Measurements from ENCODE around the gene LTBP1.

Gene LTBP1

DNA sequence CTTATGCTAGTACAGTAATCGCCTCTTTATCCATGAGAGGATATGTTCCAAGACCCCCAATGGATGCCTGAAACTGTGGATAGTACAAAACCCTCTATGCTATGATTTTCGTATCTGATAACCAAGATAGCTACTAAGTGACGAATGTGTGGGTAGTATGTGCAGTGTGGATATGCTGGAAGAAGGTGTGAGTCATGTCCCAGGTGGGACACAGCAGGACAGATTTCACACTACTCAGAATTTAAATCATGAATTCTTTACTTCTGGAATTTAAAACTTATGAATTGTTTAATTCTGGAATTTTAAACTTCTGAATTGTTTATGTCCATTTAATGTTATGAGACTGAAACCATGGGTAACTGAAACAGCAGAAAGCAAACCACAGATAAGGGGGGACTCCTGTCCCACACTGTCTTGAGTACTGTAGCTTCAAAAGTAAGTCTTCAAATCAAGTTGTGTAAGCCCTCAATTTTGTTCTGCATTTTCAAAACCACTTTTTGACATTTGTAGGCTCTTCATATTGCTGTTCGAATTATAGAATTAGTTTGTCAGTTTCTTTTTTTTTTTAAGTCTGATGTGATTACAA, 116.0 kb downstream of the LTBP1 start:
- Histone ChIP-seq H3F3A (ENCODE audit: control insufficient read depth, insufficient read depth) (peaks cover 23% of the 10 kb centered on the region), H3K4me2 (ENCODE audit: low read length) (peak overlapping the region; percentile 21), H3K27ac (ENCODE audit: low read depth, low read length) (peak overlapping the region; percentile 94), H3K4me3 (ENCODE audit: low read length) (0 out of 2 replicates have a peak overlapping the region, but pooled peaks have one; percentile 8), H4K20me1 (ENCODE audit: control insufficient read depth, insufficient read depth, low read depth, low read length) (no peaks in the 10 kb centered on the region), H3K36me3 (ENCODE audit: control insufficient read depth, low read length) (peaks cover 52% of the 10 kb centered on the region), H3K9me3 (ENCODE audit: control insufficient read depth, insufficient read depth, low read length) (peaks cover 12% of the 10 kb centered on the region), H3K9me2 (replicated peaks; ENCODE audit: control insufficient read depth, low read length) (no peaks in the 10 kb centered on the region), H3K27me3 (ENCODE audit: control insufficient read depth, low read length) (no peaks in the 10 kb centered on the region), H3K79me2 (ENCODE audit: control insufficient read depth, low read length) (peaks cover 73% of the 10 kb centered on the region), H3K4me1 (ENCODE audit: control insufficient read depth, low read length) (peaks cover 85% of the 10 kb centered on the region)
- no peak for TF ChIP-seq EZH2phosphoT487 (IDR thresholded peaks at IDR 0.05; ENCODE audit: borderline replicate concordance, low read length)
- TF ChIP-seq, protein P1, sequence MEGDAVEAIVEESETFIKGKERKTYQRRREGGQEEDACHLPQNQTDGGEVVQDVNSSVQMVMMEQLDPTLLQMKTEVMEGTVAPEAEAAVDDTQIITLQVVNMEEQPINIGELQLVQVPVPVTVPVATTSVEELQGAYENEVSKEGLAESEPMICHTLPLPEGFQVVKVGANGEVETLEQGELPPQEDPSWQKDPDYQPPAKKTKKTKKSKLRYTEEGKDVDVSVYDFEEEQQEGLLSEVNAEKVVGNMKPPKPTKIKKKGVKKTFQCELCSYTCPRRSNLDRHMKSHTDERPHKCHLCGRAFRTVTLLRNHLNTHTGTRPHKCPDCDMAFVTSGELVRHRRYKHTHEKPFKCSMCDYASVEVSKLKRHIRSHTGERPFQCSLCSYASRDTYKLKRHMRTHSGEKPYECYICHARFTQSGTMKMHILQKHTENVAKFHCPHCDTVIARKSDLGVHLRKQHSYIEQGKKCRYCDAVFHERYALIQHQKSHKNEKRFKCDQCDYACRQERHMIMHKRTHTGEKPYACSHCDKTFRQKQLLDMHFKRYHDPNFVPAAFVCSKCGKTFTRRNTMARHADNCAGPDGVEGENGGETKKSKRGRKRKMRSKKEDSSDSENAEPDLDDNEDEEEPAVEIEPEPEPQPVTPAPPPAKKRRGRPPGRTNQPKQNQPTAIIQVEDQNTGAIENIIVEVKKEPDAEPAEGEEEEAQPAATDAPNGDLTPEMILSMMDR (IDR thresholded peaks at IDR 0.05; ENCODE audit: low read depth, low read length, poor library complexity, severe bottlenecking) = no peak

DNA sequence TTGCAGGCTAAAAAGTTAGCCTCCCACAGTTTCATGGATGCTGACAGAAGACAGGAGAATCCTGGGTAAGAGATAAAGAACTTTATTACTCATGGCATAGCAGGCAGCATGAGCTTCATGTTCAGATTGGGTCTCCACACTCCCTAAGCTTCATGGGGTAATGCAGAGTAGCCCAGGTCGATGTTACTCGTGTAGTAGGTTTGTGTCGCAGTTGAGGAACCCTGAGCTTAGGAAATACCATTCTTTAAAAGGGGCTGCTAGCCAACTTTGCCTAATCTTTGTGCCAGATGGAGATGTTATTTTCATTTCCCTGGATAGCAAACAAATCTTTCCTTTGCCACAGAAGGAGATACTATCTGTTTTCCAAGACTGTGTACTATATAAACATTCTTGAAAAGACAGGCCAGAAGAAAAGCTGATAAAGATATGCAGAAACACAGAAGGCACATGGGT, 117.6 kb downstream of the LTBP1 start:
- no peak overlapping the region for H3K27ac ChIP-seq (ENCODE audit: low read depth, low read length)
- no peaks in the 10 kb centered on the region for H4K20me1 ChIP-seq (ENCODE audit: control insufficient read depth, insufficient read depth, low read depth, low read length)
- H3K9me3 ChIP-seq (ENCODE audit: control insufficient read depth, insufficient read depth, low read length) = peaks cover 12% of the 10 kb centered on the region
- H3K79me2 ChIP-seq (ENCODE audit: control insufficient read depth, low read length) = peaks cover 80% of the 10 kb centered on the region
- H3K4me3 ChIP-seq (ENCODE audit: low read length) = no peak overlapping the region
- TF ChIP-seq, protein P1 (IDR thresholded peaks at IDR 0.05; ENCODE audit: low read depth, low read length, poor library complexity, severe bottlenecking) = no peak
- no peak for TF ChIP-seq EZH2phosphoT487 (IDR thresholded peaks at IDR 0.05; ENCODE audit: borderline replicate concordance, low read length)
- H3K9me2 ChIP-seq (replicated peaks; ENCODE audit: control insufficient read depth, low read length) = no peaks in the 10 kb centered on the region
- no peak overlapping the region for H3K4me2 ChIP-seq (ENCODE audit: low read length)
- H3K4me1 ChIP-seq (ENCODE audit: control insufficient read depth, low read length) = peaks cover 74% of the 10 kb centered on the region
- peaks cover 7% of the 10 kb centered on the region for H3F3A ChIP-seq (ENCODE audit: control insufficient read depth, insufficient read depth)
- H3K27me3 ChIP-seq (ENCODE audit: control insufficient read depth, low read length) = no peaks in the 10 kb centered on the region
- H3K36me3 ChIP-seq (ENCODE audit: control insufficient read depth, low read length) = peaks cover 58% of the 10 kb centered on the region

DNA sequence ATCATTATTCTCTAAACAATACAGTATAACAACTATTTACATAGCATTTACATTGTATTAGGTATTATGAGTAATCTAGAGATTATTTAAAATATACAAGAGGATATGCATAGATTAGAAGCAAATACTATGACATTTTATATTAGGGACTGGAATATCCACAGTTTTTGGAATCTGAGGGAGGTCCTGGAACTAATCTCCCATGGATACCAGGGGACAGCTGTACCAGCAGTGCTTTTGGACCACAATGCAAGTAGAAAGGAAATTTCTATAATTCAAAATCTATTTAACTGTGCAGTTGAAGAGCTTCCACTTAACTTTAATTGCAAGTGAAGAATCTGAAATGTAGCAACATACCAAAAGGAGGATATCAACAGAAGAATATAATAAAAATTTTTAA, 120.8 kb downstream of the LTBP1 start:
- H3F3A ChIP-seq (ENCODE audit: control insufficient read depth, insufficient read depth) = no peaks in the 10 kb centered on the region
- H3K27me3 ChIP-seq (ENCODE audit: control insufficient read depth, low read length) = no peaks in the 10 kb centered on the region
- H3K9me2 ChIP-seq (replicated peaks; ENCODE audit: control insufficient read depth, low read length) = no peaks in the 10 kb centered on the region
- H3K36me3 ChIP-seq (ENCODE audit: control insufficient read depth, low read length) = peaks cover 49% of the 10 kb centered on the region
- H3K9me3 ChIP-seq (ENCODE audit: control insufficient read depth, insufficient read depth, low read length) = peaks cover 10% of the 10 kb centered on the region
- H3K79me2 ChIP-seq (ENCODE audit: control insufficient read depth, low read length) = peaks cover 75% of the 10 kb centered on the region
- no peak overlapping the region for H3K4me2 ChIP-seq (ENCODE audit: low read length)
- H4K20me1 ChIP-seq (ENCODE audit: control insufficient read depth, insufficient read depth, low read depth, low read length) = no peaks in the 10 kb centered on the region
- peaks cover 69% of the 10 kb centered on the region for H3K4me1 ChIP-seq (ENCODE audit: control insufficient read depth, low read length)
- H3K27ac ChIP-seq (ENCODE audit: low read depth, low read length) = no peak overlapping the region
- no peak for TF ChIP-seq EZH2phosphoT487 (IDR thresholded peaks at IDR 0.05; ENCODE audit: borderline replicate concordance, low read length)
- TF ChIP-seq, protein P1 (IDR thresholded peaks at IDR 0.05; ENCODE audit: low read depth, low read length, poor library complexity, severe bottlenecking) = no peak
- no peak overlapping the region for H3K4me3 ChIP-seq (ENCODE audit: low read length)

All from DOHH2 (cell line).